Smooth muscle cell (in vitro differentiated cells): Measurements from ENCODE around the gene OSBPL1A. TPM values are rescaled to one million over a fixed set of nuclear protein-coding genes. Genes with fewer than 3 reads are reported as not detected.
"Not testable (repeated sequence)": the region's sequence is repeated elsewhere in the genome, so short reads cannot be mapped to it uniquely, and the experiment has no call there.

Experiments used
- DNase-seq: peaks from one replicate; lab custom pipeline; 2025; ENCODE audit not compliant: unreplicated experiment; lab: John Stamatoyannopoulos, UW
- H2AFZ ChIP-seq: fragments of 200-600 bp; sonication (generic); 2 replicates; pipeline ENCODE4 v1.6.0; 2016; ENCODE audit warnings: antibody characterized with exemption, low read depth, mild to moderate bottlenecking
- H3F3A ChIP-seq: fragments of 200-600 bp; sonication (generic); 2 replicates; pipeline ENCODE4 v1.6.0; 2017; ENCODE audit warnings: antibody characterized with exemption, low read depth
- H3K27ac ChIP-seq: fragments of 200-600 bp; sonication (generic); 2 replicates; pipeline ENCODE4 v1.5.1; 2016; ENCODE audit warnings: low read depth, mild to moderate bottlenecking
- H3K27me3 ChIP-seq: fragments of 200-600 bp; sonication (generic); 2 replicates; pipeline ENCODE4 v1.6.1; 2016; ENCODE audit warnings: low read depth, mild to moderate bottlenecking
- H3K36me3 ChIP-seq: fragments of 200-600 bp; sonication (generic); 2 replicates; pipeline ENCODE4 v1.5.1; 2016; ENCODE audit warnings: low read depth
- H3K4me1 ChIP-seq: fragments of 200-600 bp; sonication (generic); 2 replicates; pipeline ENCODE4 v1.5.1; 2016; ENCODE audit warnings: low read depth
- H3K4me2 ChIP-seq: fragments of 200-600 bp; sonication (generic); 2 replicates; pipeline ENCODE4 v1.6.0; 2016; ENCODE audit warnings: mild to moderate bottlenecking
- H3K4me3 ChIP-seq: fragments of 200-600 bp; sonication (generic); 2 replicates; pipeline ENCODE4 v1.5.1; 2016; ENCODE audit warnings: mild to moderate bottlenecking
- H3K79me2 ChIP-seq: fragments of 200-600 bp; sonication (generic); 2 replicates; pipeline ENCODE4 v1.6.0; 2016; ENCODE audit warnings: low read depth, mild to moderate bottlenecking
- H3K9ac ChIP-seq: fragments of 200-600 bp; sonication (generic); 2 replicates; pipeline ENCODE4 v1.6.0; 2016; ENCODE audit warnings: low read depth
- H3K9me3 ChIP-seq: fragments of 200-600 bp; sonication (generic); replicated peaks from 2 replicates; pipeline ENCODE4 v1.5.1; 2016; ENCODE audit warnings: low read depth
- H4K20me1 ChIP-seq: fragments of 200-600 bp; sonication (generic); 2 replicates; pipeline ENCODE4 v1.6.0; 2016; ENCODE audit warnings: low read depth
- WGBS: methylation state at CpG from one replicate; pipeline ENCODE4 v1.1.7; 2016; ENCODE audit warnings: low lambda C conversion rate; 5-methylcytosine and 5-hydroxymethylcytosine counted together
- polyA plus RNA-seq: library from polyadenylated mRNA; unstranded; fragments of >200 nt; fragmentation: Nextera tagmentation; extraction: Ambion mirVana; gene quantifications from 2 replicates; pipeline ENCODE4 v1.2.1, GENCODE V29; 2016
- total RNA-seq: library from RNA; depleted of rRNA; stranded (reverse); fragments of >200 nt; gene quantifications from 2 replicates; pipeline ENCODE4 v1.2.3, GENCODE V29; 2014
- TF ChIP-seq, protein P1 (sequence below): fragments of 200-600 bp; sonication (generic); IDR thresholded peaks from 2 replicates; pipeline ENCODE4 v1.5.1; 2017; ENCODE audit warnings: borderline replicate concordance, mild to moderate bottlenecking, antibody characterized with exemption; ENCODE audit not compliant: insufficient read depth, poor library complexity, severe bottlenecking

OSBPL1A gene
- total and polyA plus RNA-seq, 2 experiments from 2014 or later: 15.3 to 23.4 TPM

DNA sequence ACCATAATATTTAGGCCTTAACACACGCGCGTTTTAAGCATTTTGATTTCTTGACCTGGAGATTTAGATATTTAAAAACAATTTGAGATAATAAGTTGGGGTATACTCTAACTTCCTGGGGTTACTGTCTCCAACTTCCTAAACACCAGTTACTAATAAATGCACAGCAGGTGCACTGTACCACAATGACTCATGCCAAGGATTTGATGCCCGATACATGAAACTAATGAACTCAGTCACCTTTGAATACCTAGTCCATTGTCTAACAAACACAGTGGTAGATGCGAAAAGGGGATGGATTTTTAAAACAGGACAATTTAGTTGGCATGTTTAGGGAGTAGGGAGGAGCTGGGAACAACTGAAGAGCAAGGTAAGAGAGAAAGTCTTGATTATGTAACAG is 237.5 kb downstream of the OSBPL1A start:
- no peaks in the 10 kb centered on the region for H3K27me3 ChIP-seq
- H3K4me3 ChIP-seq: no peak overlapping the region
- no peaks in the 10 kb centered on the region for H3K79me2 ChIP-seq
- H3F3A ChIP-seq: no peaks in the 10 kb centered on the region
- TF ChIP-seq, protein P1, sequence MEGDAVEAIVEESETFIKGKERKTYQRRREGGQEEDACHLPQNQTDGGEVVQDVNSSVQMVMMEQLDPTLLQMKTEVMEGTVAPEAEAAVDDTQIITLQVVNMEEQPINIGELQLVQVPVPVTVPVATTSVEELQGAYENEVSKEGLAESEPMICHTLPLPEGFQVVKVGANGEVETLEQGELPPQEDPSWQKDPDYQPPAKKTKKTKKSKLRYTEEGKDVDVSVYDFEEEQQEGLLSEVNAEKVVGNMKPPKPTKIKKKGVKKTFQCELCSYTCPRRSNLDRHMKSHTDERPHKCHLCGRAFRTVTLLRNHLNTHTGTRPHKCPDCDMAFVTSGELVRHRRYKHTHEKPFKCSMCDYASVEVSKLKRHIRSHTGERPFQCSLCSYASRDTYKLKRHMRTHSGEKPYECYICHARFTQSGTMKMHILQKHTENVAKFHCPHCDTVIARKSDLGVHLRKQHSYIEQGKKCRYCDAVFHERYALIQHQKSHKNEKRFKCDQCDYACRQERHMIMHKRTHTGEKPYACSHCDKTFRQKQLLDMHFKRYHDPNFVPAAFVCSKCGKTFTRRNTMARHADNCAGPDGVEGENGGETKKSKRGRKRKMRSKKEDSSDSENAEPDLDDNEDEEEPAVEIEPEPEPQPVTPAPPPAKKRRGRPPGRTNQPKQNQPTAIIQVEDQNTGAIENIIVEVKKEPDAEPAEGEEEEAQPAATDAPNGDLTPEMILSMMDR: no peak
- no peak for DNase-seq
- no peak overlapping the region for H3K9ac ChIP-seq
- no peaks in the 10 kb centered on the region for H3K36me3 ChIP-seq
- H3K4me2 ChIP-seq: no peak overlapping the region
- H3K9me3 ChIP-seq: no peaks in the 10 kb centered on the region
- WGBS: 95% methylated on average over 5 of the region's 5 CpGs
- no peak overlapping the region for H3K27ac ChIP-seq
- H3K4me1 ChIP-seq: no peaks in the 10 kb centered on the region
- H2AFZ ChIP-seq: no peak overlapping the region
- H4K20me1 ChIP-seq: no peaks in the 10 kb centered on the region

DNA sequence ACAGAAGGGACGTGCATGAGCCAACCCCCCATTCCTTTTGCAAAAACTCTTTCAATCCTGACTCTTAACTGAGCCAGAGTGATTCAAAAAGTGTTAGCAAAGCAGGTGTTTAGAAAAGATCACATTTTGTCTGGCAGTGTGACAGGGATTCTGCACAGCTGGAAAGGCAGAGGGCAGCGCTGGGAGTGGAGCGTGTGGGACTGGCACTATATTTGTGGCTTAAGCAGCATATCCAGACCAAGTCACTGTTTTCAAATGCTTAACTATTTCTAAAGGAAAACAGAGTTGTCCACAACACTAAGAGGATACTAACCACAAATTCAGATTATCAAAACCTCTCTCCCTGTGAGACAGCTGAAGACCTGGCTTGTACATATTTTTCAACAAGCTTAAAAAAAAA is 239.8 kb downstream of the OSBPL1A start:
- H3K9me3 ChIP-seq: no peaks in the 10 kb centered on the region
- H3K4me1 ChIP-seq: no peaks in the 10 kb centered on the region
- H3K27ac ChIP-seq: no peak overlapping the region
- no peak overlapping the region for H3K4me2 ChIP-seq
- no peak overlapping the region for H3K4me3 ChIP-seq
- no peaks in the 10 kb centered on the region for H4K20me1 ChIP-seq
- H3K79me2 ChIP-seq: no peaks in the 10 kb centered on the region
- H3F3A ChIP-seq: no peaks in the 10 kb centered on the region
- WGBS: 90% methylated on average over 3 of the region's 3 CpGs
- H2AFZ ChIP-seq: no peak overlapping the region
- no peak overlapping the region for H3K9ac ChIP-seq
- H3K36me3 ChIP-seq: no peaks in the 10 kb centered on the region
- TF ChIP-seq, protein P1: no peak
- no peaks in the 10 kb centered on the region for H3K27me3 ChIP-seq
- no peak for DNase-seq

DNA sequence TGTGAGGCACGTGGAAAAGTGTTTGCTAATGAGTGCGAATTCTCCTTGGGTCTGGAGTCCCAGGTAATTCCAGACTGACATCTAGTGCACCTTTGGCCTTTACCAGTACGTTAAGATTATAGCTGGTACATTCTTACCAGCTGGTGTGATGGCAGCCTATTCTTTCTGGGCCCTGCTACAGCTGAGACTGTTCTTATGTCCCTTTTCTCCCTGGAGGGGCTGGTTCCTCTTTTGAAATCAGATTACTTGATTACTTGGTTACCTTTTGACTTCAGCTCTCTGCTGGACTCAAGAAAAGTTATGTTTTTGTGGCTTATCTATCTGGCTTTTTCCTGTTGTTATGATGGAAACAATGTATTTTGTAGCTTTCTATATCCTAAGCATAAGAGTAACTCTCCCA is 244.2 kb downstream of the OSBPL1A start:
- Histone ChIP-seq H3F3A (no peaks in the 10 kb centered on the region), H3K9me3 (no peaks in the 10 kb centered on the region), H3K9ac (no peak overlapping the region), H3K4me2 (no peak overlapping the region), H3K27ac (no peak overlapping the region), H3K4me3 (no peak overlapping the region), H3K27me3 (no peaks in the 10 kb centered on the region), H4K20me1 (no peaks in the 10 kb centered on the region), H3K36me3 (no peaks in the 10 kb centered on the region), H3K79me2 (no peaks in the 10 kb centered on the region), H2AFZ (no peak overlapping the region), H3K4me1 (no peaks in the 10 kb centered on the region)
- TF ChIP-seq, protein P1: no peak
- WGBS: 94% methylated on average over 3 of the region's 3 CpGs
- DNase-seq: no peak

DNA sequence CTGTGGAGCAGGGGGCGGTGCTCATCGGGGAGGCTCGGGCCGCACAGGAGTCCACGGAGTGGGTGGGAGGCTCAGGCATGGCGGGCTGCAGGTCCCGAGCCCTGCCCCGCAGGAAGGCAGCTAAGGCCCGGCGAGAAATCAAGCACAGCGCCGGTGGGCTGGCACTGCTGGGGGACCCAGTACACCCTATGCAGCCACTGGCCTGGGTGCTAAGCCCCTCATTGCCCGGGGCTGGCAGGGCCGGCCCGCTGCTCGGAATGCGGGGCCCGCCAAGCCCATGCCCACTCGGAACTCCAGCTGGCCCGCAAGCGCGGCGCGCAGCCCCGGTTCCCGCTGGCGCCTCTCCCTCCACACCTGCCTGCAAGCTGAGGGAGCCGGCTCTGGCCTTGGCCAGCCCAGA is 248.0 kb downstream of the OSBPL1A start:
- not testable (repeated sequence) for H3K36me3 ChIP-seq, H3K4me3 ChIP-seq, H3K9ac ChIP-seq, DNase-seq, H3K4me2 ChIP-seq, H3F3A ChIP-seq, H3K79me2 ChIP-seq, H3K27me3 ChIP-seq, H3K27ac ChIP-seq, H2AFZ ChIP-seq, H4K20me1 ChIP-seq, H3K9me3 ChIP-seq, H3K4me1 ChIP-seq
- 98% methylated on average over 19 of the region's 28 CpGs for WGBS
